Ectodermal cell (in vitro differentiated cells): ENCODE results near the gene TMEM151B.
"Not testable (repeated sequence)": the region's sequence is repeated elsewhere in the genome, so short reads cannot be mapped to it uniquely, and the experiment has no call there.

Experiments
- H3K27ac ChIP-seq: 2 replicates; pipeline ENCODE4 v1.7.0; 2013; ENCODE audit warnings: mild to moderate bottlenecking, low read depth, low read length; ENCODE audit not compliant: insufficient read depth, poor library complexity, severe bottlenecking
- H3K27me3 ChIP-seq: 2 replicates; pipeline ENCODE4 v1.7.0; 2013; ENCODE audit warnings: mild to moderate bottlenecking, low read length; ENCODE audit not compliant: insufficient read depth, control insufficient read depth, poor library complexity, severe bottlenecking
- H3K36me3 ChIP-seq: one replicate; pipeline ENCODE4 v1.7.0; 2013; ENCODE audit warnings: low read length; ENCODE audit not compliant: control insufficient read depth, insufficient read depth
- H3K4me1 ChIP-seq: one replicate; pipeline ENCODE4 v1.7.0; 2013; ENCODE audit warnings: low read length; ENCODE audit not compliant: control insufficient read depth, insufficient read depth
- H3K4me3 ChIP-seq: 2 replicates; pipeline ENCODE4 v1.7.0; 2013; ENCODE audit warnings: low read depth, low read length, control low read depth; ENCODE audit not compliant: insufficient read depth
- H3K9me3 ChIP-seq: 2 replicates; pipeline ENCODE4 v1.7.0; 2013; ENCODE audit warnings: mild to moderate bottlenecking, low read length, moderate library complexity; ENCODE audit not compliant: control insufficient read depth
- WGBS, 2 experiments: methylation state at CpG; one replicate each; pipeline ENCODE4 v1.1.7; 2013; ENCODE audit warnings: missing lambda C conversion rate in 2 of 2; 5-methylcytosine and 5-hydroxymethylcytosine counted together

Gene TMEM151B

GRCh38 chr6:44305200-44305725, 35.0 kb downstream of the TMEM151B start:
- WGBS, 2 experiments, result 91 to 94% methylated on average over 5 of the region's 5 CpGs

DNA sequence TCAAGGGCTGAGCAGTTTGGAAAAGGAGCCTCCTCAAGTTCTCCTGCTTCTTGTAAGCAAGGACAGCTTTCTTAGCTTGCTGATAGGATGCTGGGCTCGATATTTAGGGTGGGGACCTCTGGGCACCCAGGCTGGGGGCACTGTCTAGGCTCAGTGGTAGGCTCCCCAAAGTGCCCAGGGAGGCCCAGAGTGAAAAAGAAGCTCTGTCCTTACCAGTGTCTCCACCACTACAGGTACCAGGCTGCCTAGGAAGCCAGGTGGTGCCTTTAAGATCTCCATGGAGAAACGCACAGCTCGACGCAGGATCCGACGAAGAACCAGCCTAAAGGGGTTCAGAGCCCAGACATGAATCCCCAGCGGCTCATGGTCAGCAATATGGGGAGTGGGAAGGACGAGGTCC, 36.5 kb downstream of the TMEM151B start:
- no peak overlapping the region for H3K4me3 ChIP-seq
- 97 to 98% methylated on average over 8 of the region's 8 CpGs for WGBS, 2 experiments
- H3K4me1 ChIP-seq, result no peaks in the 10 kb centered on the region
- no peaks in the 10 kb centered on the region for H3K27me3 ChIP-seq
- H3K36me3 ChIP-seq, result peaks cover 62% of the 10 kb centered on the region
- H3K9me3 ChIP-seq, result no peaks in the 10 kb centered on the region
- H3K27ac ChIP-seq, result no peak overlapping the region

More at GRCh38 chr6:44305200-44305725, 35.0 kb downstream of the TMEM151B start:
- H3K9me3 ChIP-seq, result no peaks in the 10 kb centered on the region
- H3K27ac ChIP-seq, result peak overlapping the region; percentile 50
- no peaks in the 10 kb centered on the region for H3K27me3 ChIP-seq
- no peak overlapping the region for H3K4me3 ChIP-seq
- H3K36me3 ChIP-seq, result peaks cover 69% of the 10 kb centered on the region
- no peaks in the 10 kb centered on the region for H3K4me1 ChIP-seq

GRCh38 chr6:44307217-44307616, 37.0 kb downstream of the TMEM151B start:
- no peak overlapping the region for H3K27ac ChIP-seq
- no peaks in the 10 kb centered on the region for H3K9me3 ChIP-seq
- 94 to 98% methylated on average over 10 of the region's 10 CpGs for WGBS, 2 experiments
- no peaks in the 10 kb centered on the region for H3K27me3 ChIP-seq
- peaks cover 3% of the 10 kb centered on the region for H3K4me1 ChIP-seq
- H3K4me3 ChIP-seq, result no peak overlapping the region
- H3K36me3 ChIP-seq, result peaks cover 57% of the 10 kb centered on the region

DNA sequence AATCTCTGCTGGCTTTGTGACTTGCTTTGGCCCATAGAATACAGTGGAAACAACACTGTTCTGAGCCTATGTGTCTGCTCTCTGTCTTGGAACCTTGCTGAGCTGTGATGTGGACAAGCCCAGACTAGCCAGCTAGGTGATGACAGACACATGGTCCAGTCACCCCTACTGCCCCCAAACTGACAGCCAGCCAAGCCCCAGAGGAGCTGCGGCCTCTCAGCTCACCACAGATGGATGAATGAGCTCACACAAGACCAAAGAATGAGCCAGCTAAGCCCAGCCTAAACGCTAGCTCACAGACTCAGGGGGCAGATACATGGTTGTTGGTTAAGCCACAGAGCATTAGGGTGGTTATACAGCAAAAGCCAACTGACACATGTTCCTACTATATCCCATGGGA, 38.8 kb downstream of the TMEM151B start:
- no peaks in the 10 kb centered on the region for H3K27me3 ChIP-seq
- no peak overlapping the region for H3K27ac ChIP-seq
- WGBS, 2 experiments, result 92 to 96% methylated on average over 2 of the region's 2 CpGs
- peaks cover 6% of the 10 kb centered on the region for H3K4me1 ChIP-seq
- peaks cover 43% of the 10 kb centered on the region for H3K36me3 ChIP-seq
- H3K9me3 ChIP-seq, result no peaks in the 10 kb centered on the region
- H3K4me3 ChIP-seq, result no peak overlapping the region

GRCh38 chr6:44309631-44310030, 39.4 kb downstream of the TMEM151B start:
- no peak overlapping the region for H3K4me3 ChIP-seq
- no peaks in the 10 kb centered on the region for H3K9me3 ChIP-seq
- H3K4me1 ChIP-seq, result peaks cover 6% of the 10 kb centered on the region
- H3K27me3 ChIP-seq, result no peaks in the 10 kb centered on the region
- H3K36me3 ChIP-seq, result peaks cover 38% of the 10 kb centered on the region
- no peak overlapping the region for H3K27ac ChIP-seq

DNA sequence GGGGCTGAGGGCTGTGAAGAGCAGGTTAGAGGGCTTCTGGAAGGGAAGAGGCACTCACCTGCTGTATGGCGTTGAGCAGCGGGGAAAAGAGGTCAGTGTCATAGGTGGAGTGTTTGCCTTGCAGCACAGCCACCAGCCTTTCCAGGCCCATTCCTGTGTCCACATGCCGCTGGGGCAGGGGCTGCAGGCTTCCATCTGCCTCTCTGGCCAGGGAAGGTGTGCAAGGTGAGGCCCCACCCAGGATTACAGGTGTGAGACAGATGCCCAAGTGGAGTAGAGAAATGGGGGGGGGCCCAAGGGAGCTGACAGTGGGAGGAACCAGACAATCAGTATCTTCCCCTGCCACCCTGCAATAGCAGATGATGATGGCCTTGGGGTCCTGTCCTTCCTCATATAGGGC, 40.0 kb downstream of the TMEM151B start:
- Histone ChIP-seq H3K4me1 (peaks cover 6% of the 10 kb centered on the region), H3K27ac (no peak overlapping the region), H3K27me3 (no peaks in the 10 kb centered on the region), H3K4me3 (no peak overlapping the region), H3K9me3 (no peaks in the 10 kb centered on the region), H3K36me3 (peaks cover 33% of the 10 kb centered on the region)
- 94 to 96% methylated on average over 3 of the region's 3 CpGs for WGBS, 2 experiments

DNA sequence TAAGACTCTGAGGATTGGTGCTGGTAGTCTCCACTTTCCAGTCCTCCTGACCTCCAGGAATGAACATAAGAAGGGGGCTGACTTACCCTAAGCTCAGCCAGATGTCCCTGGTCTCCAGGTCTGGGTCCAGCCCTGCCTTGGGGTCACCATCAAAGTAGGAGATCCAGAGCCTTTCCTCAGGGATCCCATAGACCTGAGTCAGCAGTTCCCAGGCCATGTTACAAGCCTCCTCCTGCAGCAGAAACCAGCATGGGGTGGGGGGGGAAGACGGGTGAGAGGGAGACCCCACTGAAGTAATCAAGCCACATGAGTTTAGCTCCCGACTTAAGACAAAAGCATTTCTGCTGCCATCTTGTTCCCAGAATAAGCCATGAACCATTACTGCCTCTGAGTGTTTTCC, 41.1 kb downstream of the TMEM151B start:
- WGBS, 2 experiments, result 90 to 99% methylated on average over 2 of the region's 2 CpGs
- H3K27me3 ChIP-seq, result no peaks in the 10 kb centered on the region
- H3K4me1 ChIP-seq, result peaks cover 6% of the 10 kb centered on the region
- H3K9me3 ChIP-seq, result no peaks in the 10 kb centered on the region
- H3K4me3 ChIP-seq, result no peak overlapping the region
- no peak overlapping the region for H3K27ac ChIP-seq
- peaks cover 31% of the 10 kb centered on the region for H3K36me3 ChIP-seq

DNA sequence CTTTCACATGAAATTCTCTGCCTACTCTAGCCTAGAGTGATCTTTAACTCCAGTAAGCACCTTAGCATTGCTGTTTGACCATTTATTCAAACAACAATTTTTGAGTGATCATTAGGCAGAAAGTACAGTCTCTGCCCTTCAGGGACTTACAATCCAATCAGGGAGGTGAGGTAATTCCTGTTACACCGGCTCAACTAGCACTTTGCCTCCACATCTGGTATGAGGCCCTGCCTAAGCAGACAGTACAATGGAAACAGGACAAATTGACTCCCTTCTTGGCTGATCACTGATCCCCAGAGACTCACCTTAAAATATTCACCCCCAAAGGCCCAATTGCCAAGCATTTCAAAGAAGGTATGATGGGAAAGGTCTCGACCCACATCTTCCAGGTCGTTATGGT, 41.5 kb downstream of the TMEM151B start:
- Histone ChIP-seq H3K27ac (no peak overlapping the region), H3K36me3 (peaks cover 30% of the 10 kb centered on the region), H3K4me3 (no peak overlapping the region), H3K27me3 (no peaks in the 10 kb centered on the region), H3K4me1 (peaks cover 6% of the 10 kb centered on the region), H3K9me3 (no peaks in the 10 kb centered on the region)
- 92 to 96% methylated on average over 3 of the region's 3 CpGs for WGBS, 2 experiments

DNA sequence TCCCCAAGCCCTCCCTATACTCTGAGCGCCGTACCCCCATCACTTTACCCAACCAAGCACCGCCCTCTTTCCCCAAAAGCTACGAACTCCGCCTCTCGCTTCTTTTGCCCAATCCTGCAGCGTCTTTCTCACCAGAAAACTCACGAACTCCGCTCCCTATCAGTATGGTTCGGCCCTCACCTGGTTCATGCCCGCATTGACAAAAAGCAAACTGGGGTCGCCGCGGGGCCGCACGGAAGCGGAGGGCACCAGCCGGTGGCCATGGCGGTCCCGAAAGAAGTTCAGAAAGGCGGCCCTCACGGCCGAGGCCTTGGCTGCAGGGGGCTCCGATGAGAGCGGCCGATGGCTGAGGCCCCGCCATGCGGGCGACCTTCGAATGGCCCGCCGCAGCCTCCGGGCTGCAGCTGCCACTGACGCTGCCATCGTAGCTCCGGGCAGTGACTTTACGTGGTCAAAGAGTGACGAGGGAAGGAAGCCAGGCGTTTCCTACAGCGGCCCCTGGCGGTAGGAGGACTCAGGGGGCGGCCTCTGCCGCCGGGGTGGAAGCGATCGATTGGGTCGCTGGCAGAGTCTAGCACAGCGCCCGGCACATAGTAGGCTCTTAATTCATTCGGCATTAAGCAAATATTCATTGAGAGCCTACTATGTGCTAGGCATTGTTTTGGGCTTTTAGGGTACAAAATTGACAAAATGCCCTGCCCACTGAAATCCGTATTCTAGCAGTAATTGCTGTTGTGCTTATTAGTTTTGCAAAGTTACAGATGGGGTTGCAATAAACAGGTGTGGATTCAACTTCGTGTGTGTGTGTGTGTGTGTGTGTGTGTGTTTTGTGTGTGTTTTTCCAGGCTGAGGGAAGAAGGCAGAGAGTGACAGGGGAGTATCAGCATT, 42.9 kb downstream of the TMEM151B start, which contains the start of gene AARS2:
Gene AARS2 (minus strand): TSS at position 447 of the 888 bp plus-strand sequence. CDS start 24 bp downstream, at position 423.
- Histone ChIP-seq H3K4me3 (peak within 1 kb of the TSS; percentile 87), H3K27ac (peak within 1 kb of the TSS; percentile 77), H3K36me3 (peaks cover 23% of the 10 kb centered on the region), H3K4me1 (peaks cover 6% of the 10 kb centered on the region), H3K9me3 (no peaks in the 10 kb centered on the region), H3K27me3 (no peaks in the 10 kb centered on the region)
- 4 to 5% methylated on average over 52 of the region's 52 CpGs for WGBS, 2 experiments

DNA sequence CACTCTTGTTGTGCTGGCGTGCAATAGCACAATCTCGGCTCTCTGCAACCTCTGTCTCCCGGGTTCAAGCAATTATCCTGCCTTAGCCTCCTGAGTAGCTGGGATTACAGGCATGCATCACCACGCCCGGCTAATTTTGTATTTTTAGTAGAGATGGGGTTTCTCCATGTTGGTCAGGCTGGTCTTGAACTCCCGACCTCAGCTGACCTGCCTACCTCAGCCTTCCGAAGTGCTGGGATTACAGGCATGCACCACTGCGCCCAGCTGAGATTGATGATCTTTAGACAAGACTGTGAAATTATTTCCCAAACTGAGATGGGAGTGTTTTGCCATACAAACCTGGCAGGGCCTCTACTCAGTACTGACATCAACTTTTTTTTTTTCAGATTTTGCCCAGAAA, 44.4 kb downstream of the TMEM151B start:
- not testable (repeated sequence) for H3K36me3 ChIP-seq, H3K9me3 ChIP-seq, H3K4me3 ChIP-seq, H3K27me3 ChIP-seq, H3K27ac ChIP-seq, H3K4me1 ChIP-seq
- WGBS, 2 experiments, result 91 to 94% methylated on average over 8 of the region's 8 CpGs
